HCT116 (cell line): Measurements from ENCODE around the gene CGN. TPM values are rescaled to one million over a fixed set of nuclear protein-coding genes. Genes with fewer than 3 reads are reported as not detected.

Source experiments
- ATAC-seq: fragments of 200-7000 bp; cut with Tn5 transposase; 2 replicates; pipeline ENCODE4 v1.9.1; 2020; ENCODE audit warnings: mild to moderate bottlenecking, moderate library complexity
- BruUV-seq: library from RNA; stranded (reverse); fragments of 400-500 nt; replicated peaks from 2 replicates; lab custom pipeline; 2021; lab: Mats Ljungman, UMichigan
- CTCF ChIA-PET: fragments of 300-600 bp; sonication (Branson Sonifier 250); formaldehyde crosslinking; loops from one replicate; lab custom pipeline; 2021; ENCODE audit warnings: antibody characterized with exemption; lab: Charles Lee
- POLR2A ChIA-PET: fragments of 300-600, 350-600 bp; sonication (Branson Sonifier 250); formaldehyde crosslinking; loops from one replicate; lab custom pipeline; 2021; ENCODE audit warnings: antibody characterized with exemption; lab: Charles Lee
- RAD21 ChIA-PET, 2 experiments: fragments of 300-600 bp; sonication (Branson Sonifier 250); formaldehyde crosslinking; loops; one replicate each; lab custom pipeline; 2023; ENCODE audit warnings: low total read pairs in 2 of 2; ENCODE audit not compliant: uncharacterized antibody in 2 of 2, unreplicated experiment in 2 of 2, low non-redundant PET in 1 of 2; lab: Charles Lee
- DNase-seq: peaks from one replicate; pipeline ENCODE4 v3.0.0-alpha.2; 2010; ENCODE audit warnings: low read depth, low spot score
- H2AFZ ChIP-seq: fragments of 200-600 bp; shearing (Covaris generic), sonication (generic); 2 replicates; pipeline ENCODE4 v1.6.1; 2017; ENCODE audit warnings: low read depth, mixed run types, mixed read lengths, antibody characterized with exemption, low read length; ENCODE audit not compliant: poor library complexity, severe bottlenecking
- H3K27ac ChIP-seq: 2 replicates; pipeline ENCODE4 v1.5.1; 2012; ENCODE audit warnings: low read depth, low read length
- H3K27me3 ChIP-seq: fragments of 200-600 bp; sonication (generic); 2 replicates; pipeline ENCODE4 v1.6.1; 2016; ENCODE audit warnings: mixed run types, low read length, mixed read lengths; ENCODE audit not compliant: insufficient read depth
- H3K36me3 ChIP-seq, 2 experiments: fragments of 200-500 bp in 1 of 2; fragments of 200-600 bp in 1 of 2; sonication (Bioruptor generic) in 1 of 2; sonication (generic) in 1 of 2; 2 replicates each; pipeline versions ENCODE4 v1.5.1 to v1.6.1; 2014 to 2016; ENCODE audit warnings: low read length in 2 of 2, inconsistent platforms in 1 of 2, mixed read lengths in 1 of 2, mixed run types in 1 of 2; ENCODE audit not compliant: insufficient read depth in 2 of 2, control insufficient read depth in 1 of 2
- H3K4me1 ChIP-seq, 2 experiments: fragments of 200-600 bp in 1 of 2; sonication (generic) in 1 of 2; 2 replicates each; pipeline versions ENCODE4 v1.5.1 to v1.6.1; 2012 to 2017; ENCODE audit warnings: low read length in 2 of 2, inconsistent platforms in 1 of 2, mild to moderate bottlenecking in 1 of 2, mixed read lengths in 1 of 2, mixed run types in 1 of 2, moderate library complexity in 1 of 2; ENCODE audit not compliant: insufficient read depth in 2 of 2, control insufficient read depth in 1 of 2
- H3K4me2 ChIP-seq: fragments of 200-600 bp; sonication (generic); 2 replicates; pipeline ENCODE4 v1.6.1; 2017; ENCODE audit warnings: mixed run types, low read length, mixed read lengths
- H3K4me3 ChIP-seq, 2 experiments: fragments of 200-600 bp in 1 of 2; sonication (generic) in 1 of 2; replicated peaks in 1 of 2; 2 replicates each; pipeline ENCODE4 v1.5.1; 2011 to 2016; ENCODE audit warnings: low read length in 2 of 2, control low read depth in 1 of 2, low read depth in 1 of 2, mild to moderate bottlenecking in 1 of 2, mixed read lengths in 1 of 2, mixed run types in 1 of 2
- H3K79me2 ChIP-seq: fragments of 200-600 bp; sonication (generic); 2 replicates; pipeline ENCODE4 v1.6.1; 2017; ENCODE audit warnings: mild to moderate bottlenecking, mixed run types, low read length, moderate library complexity, mixed read lengths; ENCODE audit not compliant: insufficient read depth
- H3K9ac ChIP-seq: fragments of 200-600 bp; sonication (generic); 2 replicates; pipeline ENCODE4 v1.6.1; 2016; ENCODE audit warnings: low read length, mixed read lengths
- H3K9me2 ChIP-seq: fragments of 200-600 bp; sonication (generic), shearing (Covaris generic); 2 replicates; pipeline ENCODE4 v1.6.1; 2017; ENCODE audit warnings: mixed run types, mild to moderate bottlenecking, moderate library complexity; ENCODE audit not compliant: insufficient read depth
- H3K9me3 ChIP-seq, 2 experiments: fragments of 200-500 bp in 1 of 2; fragments of 200-600 bp in 1 of 2; sonication (Bioruptor generic) in 1 of 2; sonication (generic) in 1 of 2; 2 replicates each; pipeline ENCODE4 v1.6.1; 2014 to 2017; ENCODE audit warnings: low read length in 2 of 2, mixed read lengths in 2 of 2, inconsistent platforms in 1 of 2, low read depth in 1 of 2, mild to moderate bottlenecking in 1 of 2, mixed run types in 1 of 2, moderate library complexity in 1 of 2; ENCODE audit not compliant: control insufficient read depth in 1 of 2, insufficient read depth in 1 of 2
- H4K20me1 ChIP-seq: fragments of 200-600 bp; sonication (generic), shearing (Covaris generic); 2 replicates; pipeline ENCODE4 v1.6.1; 2017; ENCODE audit warnings: mixed run types, mild to moderate bottlenecking, moderate library complexity; ENCODE audit not compliant: insufficient read depth
- ATF3 ChIP-seq: IDR thresholded peaks from 2 replicates; pipeline ENCODE4 v1.6.1; 2012
- CBX3 ChIP-seq: IDR thresholded peaks from 2 replicates; pipeline ENCODE4 v1.6.1; 2012; ENCODE audit warnings: low read depth
- EGR1 ChIP-seq: IDR thresholded peaks from 2 replicates; pipeline ENCODE4 v1.6.1; 2012; ENCODE audit warnings: low read depth
- JUND ChIP-seq: IDR thresholded peaks from 2 replicates; pipeline ENCODE4 v1.6.1; 2012
- POLR2AphosphoS5 ChIP-seq: IDR thresholded peaks from 2 replicates; pipeline ENCODE4 v1.6.1; 2011; ENCODE audit warnings: mild to moderate bottlenecking, low read depth, low read length, moderate library complexity
- RAD21 ChIP-seq: IDR thresholded peaks from 2 replicates; pipeline ENCODE4 v1.6.1; 2012; ENCODE audit warnings: low read depth, mild to moderate bottlenecking
- SIN3A ChIP-seq: IDR thresholded peaks from 2 replicates; pipeline ENCODE4 v1.6.1; 2012; ENCODE audit warnings: low read depth
- ZBTB33 ChIP-seq: IDR thresholded peaks from 2 replicates; pipeline ENCODE4 v1.6.1; 2011; ENCODE audit warnings: mild to moderate bottlenecking, low read length, moderate library complexity; ENCODE audit not compliant: insufficient replicate concordance; ENCODE audit errors: extremely low read depth
- ZNF274 ChIP-seq: fragments of 200-500 bp; sonication (Bioruptor generic); IDR thresholded peaks from 2 replicates; pipeline ENCODE4 v1.6.1; 2014; ENCODE audit warnings: mild to moderate bottlenecking, low read depth, low read length, inconsistent platforms
- intact Hi-C: fragments of 100-400 bp; cut with micrococcal nuclease; formaldehyde crosslinking; loops from 2 replicates; pipeline ENCODE4 v1.10.0; 2022
- total RNA-seq: library from RNA; stranded (reverse); gene quantifications from one replicate; pipeline ENCODE4 v1.2.1, GENCODE V29; 2021; ENCODE audit not compliant: unreplicated experiment

The CGN gene
- total RNA-seq, 1 experiment from 2014 or later: 19.7 TPM

GRCh38 chr1:151512326-151512725 lies 1.1 kb downstream of the CGN start:
- CTCF ChIA-PET: interaction anchor here (1.9 kb wide), 1 partner anchor 27 kb away, joined by 4 read pairs; the partner anchor contains the start of gene TUFT1

More at GRCh38 chr1:151512326-151512725, 1.1 kb downstream of the CGN start:
- Histone ChIP-seq H3K27me3 (no peaks in the 10 kb centered on the region), H3K9me3 (no peaks in the 10 kb centered on the region), H3K4me2 (peak overlapping the region; percentile 91), H3K9ac (peak overlapping the region; percentile 75)
- ChIA-PET POLR2A (no interaction called here), RAD21 (no interaction called here)
- BruUV-seq: no TSS peak
- intact Hi-C loops: loop anchor here (2.0 to 5.0 kb wide), 2 partner anchors 54 to 70 kb away; partner anchors contain the start of gene POGZ
- no peak for TF ChIP-seq ZBTB33
- TF ChIP-seq RAD21: no peak
- no peak for TF ChIP-seq CBX3
- no peak for TF ChIP-seq POLR2AphosphoS5
- no peak for TF ChIP-seq EGR1
- TF ChIP-seq ZNF274: no peak
- TF ChIP-seq JUND: no peak
- no peak for TF ChIP-seq SIN3A
- no peak for TF ChIP-seq ATF3
- TF ChIP-seq, all 23 proteins: peak for 0
- H4K20me1 ChIP-seq: no peaks in the 10 kb centered on the region
- H3K4me3 ChIP-seq: peak overlapping the region; percentile 68 to 72
- H3K4me1 ChIP-seq: peaks cover 69 to 88% of the 10 kb centered on the region in 2 experiments
- peak overlapping the region; percentile 84 for H3K27ac ChIP-seq
- H3K9me2 ChIP-seq: no peaks in the 10 kb centered on the region
- no peak for DNase-seq
- ATAC-seq: no peak
- no peaks in the 10 kb centered on the region for H3K36me3 ChIP-seq
- peaks cover 37% of the 10 kb centered on the region for H3K79me2 ChIP-seq
- no peak overlapping the region for H2AFZ ChIP-seq
